DND-41 (cell line): Measurements from ENCODE around the gene IFT20.
"Not testable (repeated sequence)": the region's sequence is repeated elsewhere in the genome, so short reads cannot be mapped to it uniquely, and the experiment has no call there.

Experiments
- ATAC-seq: fragments of 200-7000 bp; cut with Tn5 transposase; 3 replicates; pipeline ENCODE4 v1.9.1; 2021; ENCODE audit warnings: low read depth; ENCODE audit not compliant: insufficient read depth
- DNase-seq: peaks from one replicate; pipeline ENCODE4 v3.0.0-alpha.2; 2020
- H2AFZ ChIP-seq: 2 replicates; pipeline ENCODE4 v1.6.0; 2012; ENCODE audit warnings: low read depth, low read length
- H3K27ac ChIP-seq: 2 replicates; pipeline ENCODE4 v1.5.1; 2012; ENCODE audit warnings: low read length, inconsistent platforms
- H3K27me3 ChIP-seq: fragments of 200-600 bp; sonication (generic); 2 replicates; pipeline ENCODE4 v1.6.0; 2012; ENCODE audit warnings: low read length, mild to moderate bottlenecking, inconsistent platforms; ENCODE audit not compliant: insufficient read depth, poor library complexity
- H3K36me3 ChIP-seq: 2 replicates; pipeline ENCODE4 v1.5.1; 2012; ENCODE audit warnings: low read length, inconsistent platforms; ENCODE audit not compliant: insufficient read depth
- H3K4me1 ChIP-seq: 2 replicates; pipeline ENCODE4 v1.5.1; 2012; ENCODE audit warnings: mild to moderate bottlenecking, low read length; ENCODE audit not compliant: insufficient read depth
- H3K4me2 ChIP-seq: 2 replicates; pipeline ENCODE4 v1.6.0; 2012; ENCODE audit warnings: mild to moderate bottlenecking, moderate library complexity, low read length, inconsistent platforms; ENCODE audit not compliant: insufficient read depth
- H3K4me3 ChIP-seq, 2 experiments: fragments of 200-600 bp in 1 of 2; shearing (Covaris generic) in 1 of 2; 2 replicates each; pipeline ENCODE4 v1.5.1; 2012 to 2016; ENCODE audit warnings: inconsistent platforms in 2 of 2, low read length in 2 of 2, mild to moderate bottlenecking in 2 of 2, low read depth in 1 of 2, moderate library complexity in 1 of 2
- H3K79me2 ChIP-seq: 2 replicates; pipeline ENCODE4 v1.6.0; 2012; ENCODE audit warnings: low read length, inconsistent platforms; ENCODE audit not compliant: insufficient read depth
- H3K9ac ChIP-seq: 2 replicates; pipeline ENCODE4 v1.6.0; 2012; ENCODE audit warnings: low read depth, mild to moderate bottlenecking, inconsistent platforms, low read length, moderate library complexity
- H3K9me3 ChIP-seq: 2 replicates; pipeline ENCODE4 v1.5.1; 2012; ENCODE audit warnings: low read length, moderate library complexity, mild to moderate bottlenecking, inconsistent platforms; ENCODE audit not compliant: insufficient read depth, severe bottlenecking
- H4K20me1 ChIP-seq: 2 replicates; pipeline ENCODE4 v1.6.0; 2012; ENCODE audit warnings: low read length; ENCODE audit not compliant: insufficient read depth
- EZH2 ChIP-seq: IDR thresholded peaks from 3 replicates; pipeline ENCODE4 v1.6.1; 2012; ENCODE audit warnings: borderline replicate concordance, low read depth, mild to moderate bottlenecking, moderate library complexity, low read length, inconsistent platforms; ENCODE audit not compliant: severe bottlenecking
- TF ChIP-seq, protein P1 (sequence below): IDR thresholded peaks from 2 replicates; pipeline ENCODE4 v1.5.1; 2012; ENCODE audit warnings: borderline replicate concordance, low read length, moderate library complexity, mild to moderate bottlenecking; ENCODE audit not compliant: poor library complexity, severe bottlenecking; ENCODE audit errors: extremely low read depth

The IFT20 gene

DNA sequence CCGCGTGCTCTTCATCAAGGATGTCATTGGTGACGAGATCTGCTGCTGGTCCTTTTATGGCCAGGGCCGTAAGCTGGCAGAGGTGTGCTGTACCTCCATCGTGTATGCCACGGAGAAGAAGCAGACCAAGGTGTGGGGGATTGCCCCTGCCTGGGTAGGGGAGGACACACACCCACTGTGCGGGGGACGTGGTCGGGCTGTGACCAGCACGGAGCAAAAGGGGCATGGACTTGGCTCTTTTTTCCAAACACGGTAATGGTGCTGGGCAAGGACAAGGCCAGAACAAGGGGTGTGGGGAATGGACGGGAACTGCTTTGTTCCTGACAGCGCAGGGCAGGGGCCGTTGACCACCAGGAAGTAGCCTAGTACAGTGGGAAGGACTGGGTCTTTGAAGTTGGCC is 7.0 kb upstream of the IFT20 start:
- Histone ChIP-seq H3K36me3 (peaks cover 67% of the 10 kb centered on the region), H4K20me1 (peaks cover 17% of the 10 kb centered on the region; the same call in 1 of the 2 replicates), H3K4me3 (no peak overlapping the region), H3K27ac (no peak overlapping the region), H3K9ac (no peak overlapping the region), H3K9me3 (no peaks in the 10 kb centered on the region), H3K4me2 (no peak overlapping the region), H3K4me1 (peaks cover 8% of the 10 kb centered on the region), H3K79me2 (peaks cover 20% of the 10 kb centered on the region), H3K27me3 (no peaks in the 10 kb centered on the region), H2AFZ (no peak overlapping the region)
- ATAC-seq (no peak), DNase-seq (no peak)
- TF ChIP-seq, protein P1, sequence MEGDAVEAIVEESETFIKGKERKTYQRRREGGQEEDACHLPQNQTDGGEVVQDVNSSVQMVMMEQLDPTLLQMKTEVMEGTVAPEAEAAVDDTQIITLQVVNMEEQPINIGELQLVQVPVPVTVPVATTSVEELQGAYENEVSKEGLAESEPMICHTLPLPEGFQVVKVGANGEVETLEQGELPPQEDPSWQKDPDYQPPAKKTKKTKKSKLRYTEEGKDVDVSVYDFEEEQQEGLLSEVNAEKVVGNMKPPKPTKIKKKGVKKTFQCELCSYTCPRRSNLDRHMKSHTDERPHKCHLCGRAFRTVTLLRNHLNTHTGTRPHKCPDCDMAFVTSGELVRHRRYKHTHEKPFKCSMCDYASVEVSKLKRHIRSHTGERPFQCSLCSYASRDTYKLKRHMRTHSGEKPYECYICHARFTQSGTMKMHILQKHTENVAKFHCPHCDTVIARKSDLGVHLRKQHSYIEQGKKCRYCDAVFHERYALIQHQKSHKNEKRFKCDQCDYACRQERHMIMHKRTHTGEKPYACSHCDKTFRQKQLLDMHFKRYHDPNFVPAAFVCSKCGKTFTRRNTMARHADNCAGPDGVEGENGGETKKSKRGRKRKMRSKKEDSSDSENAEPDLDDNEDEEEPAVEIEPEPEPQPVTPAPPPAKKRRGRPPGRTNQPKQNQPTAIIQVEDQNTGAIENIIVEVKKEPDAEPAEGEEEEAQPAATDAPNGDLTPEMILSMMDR, result no peak
- no peak for TF ChIP-seq EZH2

DNA sequence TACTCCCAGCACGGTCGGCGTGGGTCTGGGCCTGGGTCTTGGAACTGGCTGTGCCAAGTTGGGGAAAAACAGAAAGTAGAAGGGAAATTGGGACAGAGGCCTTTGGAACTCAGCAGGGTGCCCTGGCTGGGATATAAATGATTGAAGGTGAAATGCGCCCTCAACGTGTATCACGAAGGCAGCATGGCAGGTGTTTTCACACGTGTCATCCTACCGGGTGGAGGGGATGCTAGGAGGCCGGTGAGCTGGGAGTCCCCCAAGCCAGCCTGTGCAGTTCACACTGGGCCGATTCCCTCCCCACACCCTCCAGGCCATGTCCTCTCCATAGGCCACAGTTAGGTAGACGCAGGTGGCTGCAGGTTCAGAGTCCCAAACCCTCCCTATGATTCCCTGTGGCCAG is 6.2 kb upstream of the IFT20 start:
- Histone ChIP-seq H3K9ac (no peak overlapping the region), H3K4me2 (no peak overlapping the region), H3K27me3 (no peaks in the 10 kb centered on the region), H3K27ac (no peak overlapping the region), H3K79me2 (peaks cover 28% of the 10 kb centered on the region), H3K4me3 (no peak overlapping the region), H3K9me3 (no peaks in the 10 kb centered on the region), H4K20me1 (peaks cover 14% of the 10 kb centered on the region; the same call in 1 of the 2 replicates), H3K4me1 (peaks cover 16% of the 10 kb centered on the region), H2AFZ (no peak overlapping the region), H3K36me3 (peaks cover 59% of the 10 kb centered on the region)
- no peak for TF ChIP-seq EZH2
- TF ChIP-seq, protein P1, result no peak
- no peak for ATAC-seq
- no peak for DNase-seq

DNA sequence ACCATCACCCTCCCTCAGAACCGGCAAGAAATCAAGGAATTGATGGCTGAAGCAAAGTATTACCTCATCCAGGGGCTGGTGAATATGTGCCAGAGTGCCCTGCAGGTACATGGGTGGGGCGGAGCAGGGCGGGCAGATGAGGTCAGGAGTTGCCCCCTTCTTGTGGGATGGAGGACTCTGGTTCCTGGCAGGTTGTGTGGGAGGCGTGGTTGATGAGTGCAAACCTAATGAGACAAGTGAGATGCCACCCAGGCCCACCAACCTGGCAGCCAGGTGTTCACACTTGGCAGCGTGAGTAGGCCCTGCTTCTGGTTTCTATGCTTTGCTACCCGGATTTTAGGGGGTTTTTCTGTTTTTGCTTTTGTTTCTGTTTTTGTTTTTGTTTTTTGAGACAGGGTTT is 5.1 kb upstream of the IFT20 start:
- Histone ChIP-seq H3K36me3 (peaks cover 48% of the 10 kb centered on the region), H3K4me2 (no peak overlapping the region), H2AFZ (no peak overlapping the region), H3K4me3 (no peak overlapping the region), H3K9ac (no peak overlapping the region), H3K9me3 (no peaks in the 10 kb centered on the region), H3K27ac (no peak overlapping the region), H3K27me3 (no peaks in the 10 kb centered on the region), H4K20me1 (peaks cover 8% of the 10 kb centered on the region; the same call in 1 of the 2 replicates), H3K79me2 (peaks cover 37% of the 10 kb centered on the region), H3K4me1 (peaks cover 20% of the 10 kb centered on the region)
- no peak for ATAC-seq
- no peak for TF ChIP-seq EZH2
- TF ChIP-seq, protein P1, result no peak
- no peak for DNase-seq

DNA sequence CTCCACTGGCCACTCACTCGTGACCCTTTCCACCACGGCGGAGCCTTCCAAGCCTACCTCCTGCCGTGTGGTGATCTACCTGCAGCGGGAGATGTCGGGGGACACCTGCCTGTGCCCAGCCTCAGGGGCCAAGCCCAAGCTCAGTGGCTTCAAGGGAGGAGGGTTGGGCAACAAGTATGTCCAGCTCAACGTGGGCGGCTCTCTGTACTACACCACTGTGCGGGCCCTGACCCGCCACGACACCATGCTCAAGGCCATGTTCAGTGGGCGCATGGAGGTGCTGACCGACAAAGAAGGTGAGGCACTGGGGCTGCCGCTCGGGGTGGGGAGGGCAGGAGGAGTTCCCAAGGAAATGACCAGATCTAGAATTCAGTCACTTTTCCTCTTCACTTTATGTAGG is 4.2 kb upstream of the IFT20 start:
- ATAC-seq, result no peak
- Histone ChIP-seq H3K79me2 (peaks cover 45% of the 10 kb centered on the region), H3K4me2 (no peak overlapping the region), H3K4me3 (no peak overlapping the region), H3K4me1 (peaks cover 26% of the 10 kb centered on the region), H3K9me3 (no peaks in the 10 kb centered on the region), H4K20me1 (peaks cover 7% of the 10 kb centered on the region), H3K27ac (no peak overlapping the region), H2AFZ (no peak overlapping the region), H3K27me3 (no peaks in the 10 kb centered on the region), H3K9ac (no peak overlapping the region), H3K36me3 (peaks cover 38% of the 10 kb centered on the region)
- TF ChIP-seq EZH2, result no peak
- TF ChIP-seq, protein P1, result no peak
- DNase-seq, result no peak

DNA sequence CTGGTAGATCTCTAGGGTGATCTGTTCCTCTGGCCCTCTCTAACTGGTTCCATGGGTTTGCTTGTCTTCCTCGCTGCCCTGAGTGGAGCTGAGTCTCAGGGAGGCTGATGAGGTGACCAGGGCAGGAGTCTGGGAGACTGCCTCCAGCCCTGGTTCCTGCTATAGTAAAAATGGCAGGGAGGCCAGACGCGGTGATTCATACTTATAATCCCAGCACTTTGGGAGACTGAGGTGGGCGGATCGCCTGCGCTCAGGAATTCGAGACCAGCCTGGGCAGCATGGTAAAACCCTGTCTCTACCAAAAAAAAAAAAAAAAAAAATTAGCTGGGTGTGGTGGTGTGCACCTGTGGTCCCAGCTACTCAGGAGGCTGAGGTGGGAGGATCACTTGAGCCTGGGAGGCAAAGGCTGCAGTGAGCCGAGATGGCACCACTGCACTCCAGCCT is 3.5 kb upstream of the IFT20 start:
- H3K9me3 ChIP-seq, H4K20me1 ChIP-seq, H3K27me3 ChIP-seq, H3K4me3 ChIP-seq, H3K4me2 ChIP-seq, DNase-seq, H3K9ac ChIP-seq, H3K27ac ChIP-seq, H2AFZ ChIP-seq, ATAC-seq: not testable (repeated sequence)
- Histone ChIP-seq H3K4me1 (peaks cover 32% of the 10 kb centered on the region), H3K36me3 (peaks cover 33% of the 10 kb centered on the region), H3K79me2 (peaks cover 52% of the 10 kb centered on the region)
